ENCODE measurements around the gene OR11H6.
"Not testable (repeated sequence)": the region's sequence is repeated elsewhere in the genome, so short reads cannot be mapped to it uniquely, and the experiment has no call there.

OR11H6 gene

GRCh38 chr14:20198991-20199390 is 24.5 kb upstream of the OR11H6 start:
- H3K4me3 ChIP-seq (replicated peaks; ENCODE audit: low read depth, low read length), result no peak overlapping the region
- no peak for TF ChIP-seq CTCF (IDR thresholded peaks at IDR 0.05; ENCODE audit: low read length, missing control alignments)
- no peak for DNase-seq (ENCODE audit: low read depth)

GRCh38 chr14:20204721-20205120 is 18.8 kb upstream of the OR11H6 start:
- no peak for DNase-seq (ENCODE audit: low read depth)
- no peak overlapping the region for H3K4me3 ChIP-seq (replicated peaks; ENCODE audit: low read depth, low read length)
- TF ChIP-seq CTCF (IDR thresholded peaks at IDR 0.05; ENCODE audit: low read length, missing control alignments), result no peak

- H3K4me3 ChIP-seq (replicated peaks; ENCODE audit: low read depth, low read length), result no peak overlapping the region
- no peak for TF ChIP-seq CTCF (IDR thresholded peaks at IDR 0.05; ENCODE audit: low read length, missing control alignments)
- DNase-seq (ENCODE audit: low read depth), result no peak
Observed at GRCh38 chr14:20209595-20209994, 13.9 kb upstream of the OR11H6 start.

GRCh38 chr14:20212406-20212805 is 11.1 kb upstream of the OR11H6 start:
- DNase-seq (ENCODE audit: low read depth); H3K4me3 ChIP-seq (replicated peaks; ENCODE audit: low read depth, low read length): not testable (repeated sequence)

- H3K4me3 ChIP-seq (replicated peaks; ENCODE audit: low read depth, low read length), result no peak overlapping the region
- DNase-seq (ENCODE audit: low read depth), result no peak
- no peak for TF ChIP-seq CTCF (IDR thresholded peaks at IDR 0.05; ENCODE audit: low read length, missing control alignments)
Observed at GRCh38 chr14:20215196-20215595, 8.3 kb upstream of the OR11H6 start.

GRCh38 chr14:20219033-20219432 is 4.5 kb upstream of the OR11H6 start:
- TF ChIP-seq CTCF (IDR thresholded peaks at IDR 0.05; ENCODE audit: low read length, missing control alignments), result no peak
- no peak overlapping the region for H3K4me3 ChIP-seq (replicated peaks; ENCODE audit: low read depth, low read length)
- no peak for DNase-seq (ENCODE audit: low read depth)

- no peak for DNase-seq (ENCODE audit: low read depth)
- no peak within 1 kb of the TSS for H3K4me3 ChIP-seq (replicated peaks; ENCODE audit: low read depth, low read length)
- no peak for TF ChIP-seq CTCF (IDR thresholded peaks at IDR 0.05; ENCODE audit: low read length, missing control alignments)
Observed at GRCh38 chr14:20228681-20229080, 5.2 kb downstream of the OR11H6 start, which contains the start of gene OR11H7. Gene OR11H7, plus strand, starts transcription at chr14:20228981.

- not testable (repeated sequence) for H3K4me3 ChIP-seq (replicated peaks; ENCODE audit: low read depth, low read length); DNase-seq (ENCODE audit: low read depth)
Observed at GRCh38 chr14:20235415-20235814, 11.9 kb downstream of the OR11H6 start.
